ENCODE data around the gene WBP11. TPM values are rescaled to one million over a fixed set of nuclear protein-coding genes. Genes with fewer than 3 reads are reported as not detected.

Gene WBP11
- total and polyA plus RNA-seq, 2 of the 13 experiments (the other 11 are each of a cell fraction or from before 2014, with no cell fraction given): 7.6 to 31.0 TPM

DNA sequence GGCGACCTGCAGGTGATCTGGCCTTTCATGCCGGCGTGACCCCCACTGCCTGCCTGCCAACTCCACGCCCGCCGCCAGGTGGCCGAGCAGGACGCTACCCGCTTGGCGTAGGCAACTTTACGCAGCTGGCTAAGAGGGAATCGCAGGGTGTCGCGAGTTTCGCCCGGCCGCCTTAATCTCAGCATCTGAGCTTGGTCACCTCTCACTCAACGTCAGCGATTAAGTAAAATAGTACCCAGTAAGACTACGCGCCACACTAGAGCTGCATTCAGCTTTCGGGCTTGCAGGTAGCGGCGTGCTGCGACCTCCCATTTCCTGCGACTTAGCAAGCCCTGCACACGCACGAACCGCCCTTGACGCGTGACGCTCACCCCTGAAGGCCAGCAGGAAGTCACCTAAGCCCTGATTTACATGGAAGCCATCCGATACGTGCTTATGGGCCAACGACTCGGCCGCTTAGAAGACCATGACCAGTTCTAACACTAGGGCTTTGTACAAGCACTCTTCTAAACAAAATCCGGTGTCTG is 33.2 kb downstream of the WBP11 start (continued):
- no peak for TF ChIP-seq EZH2 (conservative IDR thresholded peaks at IDR 0.05; ENCODE audit: low read depth, low read length)
- no peak for TF ChIP-seq MTF2 (CRISPR knock-in tag; IDR thresholded peaks at IDR 0.05; ENCODE audit: borderline replicate concordance)
- TF ChIP-seq, protein P1, sequence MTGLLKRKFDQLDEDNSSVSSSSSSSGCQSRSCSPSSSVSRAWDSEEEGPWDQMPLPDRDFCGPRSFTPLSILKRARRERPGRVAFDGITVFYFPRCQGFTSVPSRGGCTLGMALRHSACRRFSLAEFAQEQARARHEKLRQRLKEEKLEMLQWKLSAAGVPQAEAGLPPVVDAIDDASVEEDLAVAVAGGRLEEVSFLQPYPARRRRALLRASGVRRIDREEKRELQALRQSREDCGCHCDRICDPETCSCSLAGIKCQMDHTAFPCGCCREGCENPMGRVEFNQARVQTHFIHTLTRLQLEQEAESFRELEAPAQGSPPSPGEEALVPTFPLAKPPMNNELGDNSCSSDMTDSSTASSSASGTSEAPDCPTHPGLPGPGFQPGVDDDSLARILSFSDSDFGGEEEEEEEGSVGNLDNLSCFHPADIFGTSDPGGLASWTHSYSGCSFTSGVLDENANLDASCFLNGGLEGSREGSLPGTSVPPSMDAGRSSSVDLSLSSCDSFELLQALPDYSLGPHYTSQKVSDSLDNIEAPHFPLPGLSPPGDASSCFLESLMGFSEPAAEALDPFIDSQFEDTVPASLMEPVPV (CRISPR knock-in tag; IDR thresholded peaks at IDR 0.05): no peak; the same call in 1 of the 2 replicates
- TF ChIP-seq, protein P2, sequence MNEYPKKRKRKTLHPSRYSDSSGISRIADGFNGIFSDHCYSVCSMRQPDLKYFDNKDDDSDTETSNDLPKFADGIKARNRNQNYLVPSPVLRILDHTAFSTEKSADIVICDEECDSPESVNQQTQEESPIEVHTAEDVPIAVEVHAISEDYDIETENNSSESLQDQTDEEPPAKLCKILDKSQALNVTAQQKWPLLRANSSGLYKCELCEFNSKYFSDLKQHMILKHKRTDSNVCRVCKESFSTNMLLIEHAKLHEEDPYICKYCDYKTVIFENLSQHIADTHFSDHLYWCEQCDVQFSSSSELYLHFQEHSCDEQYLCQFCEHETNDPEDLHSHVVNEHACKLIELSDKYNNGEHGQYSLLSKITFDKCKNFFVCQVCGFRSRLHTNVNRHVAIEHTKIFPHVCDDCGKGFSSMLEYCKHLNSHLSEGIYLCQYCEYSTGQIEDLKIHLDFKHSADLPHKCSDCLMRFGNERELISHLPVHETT (CRISPR knock-in tag; conservative IDR thresholded peaks at IDR 0.05): no peak
- peak; percentile 45; the same call in 1 of the 2 replicates for TF ChIP-seq ZNF292 (CRISPR knock-in tag; IDR thresholded peaks at IDR 0.05; ENCODE audit: borderline replicate concordance, low read depth)
- TF ChIP-seq ZNF256 (CRISPR knock-in tag; conservative IDR thresholded peaks at IDR 0.05): no peak
- no peak; the same call in 1 of the 2 replicates for TF ChIP-seq ZZZ3 (CRISPR knock-in tag; IDR thresholded peaks at IDR 0.05; ENCODE audit: borderline replicate concordance)
- no peak for TF ChIP-seq ZNF180 (CRISPR knock-in tag; IDR thresholded peaks at IDR 0.05; ENCODE audit: borderline replicate concordance, low read depth)
- TF ChIP-seq ZNF670 (CRISPR knock-in tag; IDR thresholded peaks at IDR 0.05; ENCODE audit: borderline replicate concordance): no peak
- TF ChIP-seq, protein P3, sequence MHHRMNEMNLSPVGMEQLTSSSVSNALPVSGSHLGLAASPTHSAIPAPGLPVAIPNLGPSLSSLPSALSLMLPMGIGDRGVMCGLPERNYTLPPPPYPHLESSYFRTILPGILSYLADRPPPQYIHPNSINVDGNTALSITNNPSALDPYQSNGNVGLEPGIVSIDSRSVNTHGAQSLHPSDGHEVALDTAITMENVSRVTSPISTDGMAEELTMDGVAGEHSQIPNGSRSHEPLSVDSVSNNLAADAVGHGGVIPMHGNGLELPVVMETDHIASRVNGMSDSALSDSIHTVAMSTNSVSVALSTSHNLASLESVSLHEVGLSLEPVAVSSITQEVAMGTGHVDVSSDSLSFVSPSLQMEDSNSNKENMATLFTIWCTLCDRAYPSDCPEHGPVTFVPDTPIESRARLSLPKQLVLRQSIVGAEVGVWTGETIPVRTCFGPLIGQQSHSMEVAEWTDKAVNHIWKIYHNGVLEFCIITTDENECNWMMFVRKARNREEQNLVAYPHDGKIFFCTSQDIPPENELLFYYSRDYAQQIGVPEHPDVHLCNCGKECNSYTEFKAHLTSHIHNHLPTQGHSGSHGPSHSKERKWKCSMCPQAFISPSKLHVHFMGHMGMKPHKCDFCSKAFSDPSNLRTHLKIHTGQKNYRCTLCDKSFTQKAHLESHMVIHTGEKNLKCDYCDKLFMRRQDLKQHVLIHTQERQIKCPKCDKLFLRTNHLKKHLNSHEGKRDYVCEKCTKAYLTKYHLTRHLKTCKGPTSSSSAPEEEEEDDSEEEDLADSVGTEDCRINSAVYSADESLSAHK (CRISPR knock-in tag; IDR thresholded peaks at IDR 0.05; ENCODE audit: borderline replicate concordance): no peak
- 0 out of 2 replicates have a peak, but pooled peaks have one; percentile 25 for TF ChIP-seq FOXK1 (CRISPR knock-in tag; IDR thresholded peaks at IDR 0.05; ENCODE audit: borderline replicate concordance, low read depth)
- no peak; the same call in 1 of the 2 replicates for TF ChIP-seq ZNF224 (CRISPR knock-in tag; IDR thresholded peaks at IDR 0.05)
- peak; percentile 16 for TF ChIP-seq U2AF1 (optimal IDR thresholded peaks at IDR 0.05; ENCODE audit: low read depth, low read length)
- no peak for TF ChIP-seq ZNF619 (CRISPR knock-in tag; IDR thresholded peaks at IDR 0.05)
- TF ChIP-seq ZFP36L2 (CRISPR knock-in tag; IDR thresholded peaks at IDR 0.05): no peak
- TF ChIP-seq, protein P4, sequence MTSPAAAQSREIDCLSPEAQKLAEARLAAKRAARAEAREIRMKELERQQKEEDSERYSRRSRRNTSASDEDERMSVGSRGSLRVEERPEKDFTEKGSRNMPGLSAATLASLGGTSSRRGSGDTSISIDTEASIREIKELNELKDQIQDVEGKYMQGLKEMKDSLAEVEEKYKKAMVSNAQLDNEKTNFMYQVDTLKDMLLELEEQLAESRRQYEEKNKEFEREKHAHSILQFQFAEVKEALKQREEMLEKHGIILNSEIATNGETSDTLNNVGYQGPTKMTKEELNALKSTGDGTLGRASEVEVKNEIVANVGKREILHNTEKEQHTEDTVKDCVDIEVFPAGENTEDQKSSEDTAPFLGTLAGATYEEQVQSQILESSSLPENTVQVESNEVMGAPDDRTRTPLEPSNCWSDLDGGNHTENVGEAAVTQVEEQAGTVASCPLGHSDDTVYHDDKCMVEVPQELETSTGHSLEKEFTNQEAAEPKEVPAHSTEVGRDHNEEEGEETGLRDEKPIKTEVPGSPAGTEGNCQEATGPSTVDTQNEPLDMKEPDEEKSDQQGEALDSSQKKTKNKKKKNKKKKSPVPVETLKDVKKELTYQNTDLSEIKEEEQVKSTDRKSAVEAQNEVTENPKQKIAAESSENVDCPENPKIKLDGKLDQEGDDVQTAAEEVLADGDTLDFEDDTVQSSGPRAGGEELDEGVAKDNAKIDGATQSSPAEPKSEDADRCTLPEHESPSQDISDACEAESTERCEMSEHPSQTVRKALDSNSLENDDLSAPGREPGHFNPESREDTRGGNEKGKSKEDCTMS (CRISPR knock-in tag; conservative IDR thresholded peaks at IDR 0.05): no peak
- no peak for TF ChIP-seq ZNF644 (CRISPR knock-in tag; IDR thresholded peaks at IDR 0.05; ENCODE audit: low read depth)
- no peak for TF ChIP-seq SNRNP70 (IDR thresholded peaks at IDR 0.05; ENCODE audit: low read depth, low read length)
- TF ChIP-seq ATF7 (IDR thresholded peaks at IDR 0.05): no peak
- TF ChIP-seq ATF7 (CRISPR knock-in tag; IDR thresholded peaks at IDR 0.05): no peak
